Type B pancreatic cell (in vitro differentiated cells): ENCODE data around the gene TMEM107. TPM values are rescaled to one million over a fixed set of nuclear protein-coding genes. Genes with fewer than 3 reads are reported as not detected.

Source experiments
- DNase-seq: peaks from one replicate; pipeline ENCODE4 v3.0.0; 2021; ENCODE audit warnings: mixed read lengths; ENCODE audit not compliant: unreplicated experiment; ENCODE audit errors: extremely low spot score
- H3K27ac Mint-ChIP-seq: 2 replicates; pipeline ENCODE4 v1.8.0; 2021; ENCODE audit warnings: mild to moderate bottlenecking, mixed read lengths
- H3K27me3 Mint-ChIP-seq: 2 replicates; pipeline ENCODE4 v1.8.0; 2021; ENCODE audit warnings: mixed read lengths
- H3K36me3 Mint-ChIP-seq: 2 replicates; pipeline ENCODE4 v1.8.0; 2021; ENCODE audit warnings: mixed read lengths
- H3K4me1 Mint-ChIP-seq: one replicate; pipeline ENCODE4 v1.8.0; 2021; ENCODE audit warnings: mixed read lengths; ENCODE audit not compliant: unreplicated experiment
- H3K4me3 Mint-ChIP-seq: 2 replicates; pipeline ENCODE4 v1.8.0; 2021; ENCODE audit warnings: mild to moderate bottlenecking, mixed read lengths
- H3K9me3 Mint-ChIP-seq: 2 replicates; pipeline ENCODE4 v1.8.0; 2021; ENCODE audit warnings: mixed read lengths
- CTCF ChIP-seq: fragments of 200-600 bp; sonication (generic); conservative IDR thresholded peaks from 2 replicates; pipeline ENCODE4 v1.5.0; 2021; ENCODE audit warnings: antibody characterized with exemption, mild to moderate bottlenecking
- total RNA-seq: library from RNA; stranded (reverse); gene quantifications from 2 replicates; pipeline ENCODE4 v1.2.1, GENCODE V29; 2021; ENCODE audit warnings: low replicate concordance

Gene TMEM107
- total RNA-seq, 1 donor from 2014 or later, result 22.1 TPM

GRCh38 chr17:8162997-8163977 lies 12.9 kb downstream of the TMEM107 start:
- H3K27me3 Mint-ChIP-seq, result no peaks in the 10 kb centered on the region
- no peaks in the 10 kb centered on the region for H3K9me3 Mint-ChIP-seq
- H3K4me1 Mint-ChIP-seq, result peaks cover 20% of the 10 kb centered on the region
- H3K27ac Mint-ChIP-seq, result peak overlapping the region; percentile 92
- no peak for TF ChIP-seq CTCF
- peaks cover 6% of the 10 kb centered on the region for H3K36me3 Mint-ChIP-seq
- H3K4me3 Mint-ChIP-seq, result peak overlapping the region; percentile 92
- DNase-seq, result no peak

GRCh38 chr17:8162233-8162996 lies 13.8 kb downstream of the TMEM107 start, which contains the start of gene VAMP2:
Gene VAMP2 (minus strand): TSS chr17:8162948. CDS start chr17:8162879, 69 bp downstream.
- peaks cover 6% of the 10 kb centered on the region for H3K36me3 Mint-ChIP-seq
- H3K27me3 Mint-ChIP-seq, result no peaks in the 10 kb centered on the region
- peak within 1 kb of the TSS; percentile 92 for H3K4me3 Mint-ChIP-seq
- TF ChIP-seq CTCF, result peak; percentile 31
- DNase-seq, result peak; percentile 89
- H3K27ac Mint-ChIP-seq, result peak within 1 kb of the TSS; percentile 92
- H3K4me1 Mint-ChIP-seq, result peaks cover 20% of the 10 kb centered on the region
- H3K9me3 Mint-ChIP-seq, result no peaks in the 10 kb centered on the region

GRCh38 chr17:8161289-8162232 lies 14.6 kb downstream of the TMEM107 start:
- Mint-ChIP-seq H3K36me3 (peaks cover 6% of the 10 kb centered on the region), H3K4me1 (peaks cover 20% of the 10 kb centered on the region), H3K4me3 (peak overlapping the region; percentile 83), H3K27ac (peak overlapping the region; percentile 80), H3K27me3 (no peaks in the 10 kb centered on the region), H3K9me3 (no peaks in the 10 kb centered on the region)
- no peak for TF ChIP-seq CTCF
- DNase-seq, result no peak

- Mint-ChIP-seq H3K4me1 (peaks cover 20% of the 10 kb centered on the region), H3K27me3 (no peaks in the 10 kb centered on the region), H3K27ac (peak overlapping the region; percentile 40), H3K4me3 (peak overlapping the region; percentile 83), H3K9me3 (no peaks in the 10 kb centered on the region), H3K36me3 (peaks cover 6% of the 10 kb centered on the region)
- no peak for DNase-seq
- no peak for TF ChIP-seq CTCF
Measured at GRCh38 chr17:8160741-8161221, 15.4 kb downstream of the TMEM107 start.

- Mint-ChIP-seq H3K27me3 (no peaks in the 10 kb centered on the region), H3K4me3 (peak overlapping the region; percentile 83), H3K27ac (peak overlapping the region; percentile 40), H3K36me3 (peaks cover 6% of the 10 kb centered on the region), H3K4me1 (peaks cover 20% of the 10 kb centered on the region), H3K9me3 (no peaks in the 10 kb centered on the region)
- TF ChIP-seq CTCF, result no peak
- no peak for DNase-seq
Measured at GRCh38 chr17:8160224-8160577, 16.0 kb downstream of the TMEM107 start.
